Measurements from ENCODE around the gene LPP.

The LPP gene

GRCh38 chr3:188602111-188602510 is 448.2 kb downstream of the LPP start:
- Histone ChIP-seq H3K36me3 (ENCODE audit: control insufficient read depth, low read length) (no peaks in the 10 kb centered on the region), H3K9me2 (replicated peaks; ENCODE audit: control insufficient read depth, low read length) (0 out of 2 replicates have a peak, but pooled peaks cover 2% of the 10 kb centered on the region), H3K4me3 (ENCODE audit: low read length) (no peak overlapping the region), H3K79me2 (ENCODE audit: control insufficient read depth, low read length) (no peaks in the 10 kb centered on the region), H3K4me2 (ENCODE audit: low read length) (no peak overlapping the region), H3K27me3 (ENCODE audit: control insufficient read depth, low read length) (no peaks in the 10 kb centered on the region), H3F3A (ENCODE audit: control insufficient read depth, insufficient read depth) (0 out of 2 replicates have a peak, but pooled peaks cover 2% of the 10 kb centered on the region), H3K4me1 (ENCODE audit: control insufficient read depth, low read length) (peaks cover 15% of the 10 kb centered on the region), H4K20me1 (ENCODE audit: control insufficient read depth, insufficient read depth, low read depth, low read length) (no peaks in the 10 kb centered on the region), H3K9me3 (ENCODE audit: control insufficient read depth, insufficient read depth, low read length) (no peaks in the 10 kb centered on the region), H3K27ac (ENCODE audit: low read depth, low read length) (no peak overlapping the region)
- TF ChIP-seq EZH2phosphoT487 (IDR thresholded peaks at IDR 0.05; ENCODE audit: borderline replicate concordance, low read length) (no peak), CTCF (IDR thresholded peaks at IDR 0.05; ENCODE audit: low read depth, low read length, poor library complexity, severe bottlenecking) (no peak)

DNA sequence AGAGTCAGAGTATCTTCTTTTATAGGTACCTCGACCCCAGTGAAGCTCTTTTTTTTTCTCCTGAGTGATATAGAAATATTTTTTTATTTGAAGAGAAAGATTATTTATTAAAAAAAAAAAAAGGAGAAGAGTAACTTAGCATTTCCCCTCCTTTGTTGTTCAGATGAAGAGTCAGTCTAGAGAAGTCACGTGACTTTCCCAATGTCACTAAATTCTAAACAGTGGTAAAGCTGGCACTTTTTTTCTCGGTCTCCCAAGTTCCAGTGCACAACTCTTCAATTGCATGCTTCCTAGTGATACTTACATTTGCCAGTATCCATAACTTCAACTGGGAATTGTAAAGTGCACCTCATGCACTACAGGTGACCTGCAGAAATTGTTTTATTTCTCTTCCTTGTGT is 448.7 kb downstream of the LPP start:
- Histone ChIP-seq H3K4me3 (ENCODE audit: low read length) (no peak overlapping the region), H3K9me2 (replicated peaks; ENCODE audit: control insufficient read depth, low read length) (0 out of 2 replicates have a peak, but pooled peaks cover 2% of the 10 kb centered on the region), H3K4me2 (ENCODE audit: low read length) (no peak overlapping the region), H3K36me3 (ENCODE audit: control insufficient read depth, low read length) (no peaks in the 10 kb centered on the region), H3K27me3 (ENCODE audit: control insufficient read depth, low read length) (no peaks in the 10 kb centered on the region), H4K20me1 (ENCODE audit: control insufficient read depth, insufficient read depth, low read depth, low read length) (no peaks in the 10 kb centered on the region), H3K9me3 (ENCODE audit: control insufficient read depth, insufficient read depth, low read length) (no peaks in the 10 kb centered on the region), H3F3A (ENCODE audit: control insufficient read depth, insufficient read depth) (0 out of 2 replicates have a peak, but pooled peaks cover 2% of the 10 kb centered on the region), H3K4me1 (ENCODE audit: control insufficient read depth, low read length) (peaks cover 15% of the 10 kb centered on the region), H3K27ac (ENCODE audit: low read depth, low read length) (no peak overlapping the region), H3K79me2 (ENCODE audit: control insufficient read depth, low read length) (no peaks in the 10 kb centered on the region)
- TF ChIP-seq CTCF (IDR thresholded peaks at IDR 0.05; ENCODE audit: low read depth, low read length, poor library complexity, severe bottlenecking): no peak
- TF ChIP-seq EZH2phosphoT487 (IDR thresholded peaks at IDR 0.05; ENCODE audit: borderline replicate concordance, low read length): no peak

DNA sequence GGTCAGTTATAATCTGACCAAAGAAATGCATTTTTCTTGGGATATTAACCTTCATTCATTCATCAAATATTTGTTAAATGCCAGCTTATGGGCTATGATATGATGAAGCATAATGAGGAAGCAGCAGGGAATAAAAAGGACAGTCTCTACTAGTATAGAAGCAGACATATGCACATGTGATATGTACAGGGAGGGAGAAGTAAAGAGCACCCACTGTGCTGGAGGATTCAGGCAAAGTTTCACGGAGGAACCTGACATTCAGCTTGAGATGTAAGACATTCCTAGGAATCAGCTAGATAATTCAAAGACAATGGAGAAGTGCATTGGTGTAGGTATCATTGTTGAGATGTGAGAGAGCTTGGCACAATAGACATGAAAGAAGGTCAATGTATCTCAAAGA is 450.7 kb downstream of the LPP start:
- Histone ChIP-seq H3K4me1 (ENCODE audit: control insufficient read depth, low read length) (peaks cover 19% of the 10 kb centered on the region), H3K9me3 (ENCODE audit: control insufficient read depth, insufficient read depth, low read length) (peaks cover 9% of the 10 kb centered on the region; the same call in 1 of the 2 replicates), H3K79me2 (ENCODE audit: control insufficient read depth, low read length) (no peaks in the 10 kb centered on the region), H3K36me3 (ENCODE audit: control insufficient read depth, low read length) (peaks cover 17% of the 10 kb centered on the region), H3K9me2 (replicated peaks; ENCODE audit: control insufficient read depth, low read length) (0 out of 2 replicates have a peak, but pooled peaks cover 2% of the 10 kb centered on the region), H3K4me3 (ENCODE audit: low read length) (no peak overlapping the region), H3K4me2 (ENCODE audit: low read length) (no peak overlapping the region), H3F3A (ENCODE audit: control insufficient read depth, insufficient read depth) (0 out of 2 replicates have a peak, but pooled peaks cover 2% of the 10 kb centered on the region), H4K20me1 (ENCODE audit: control insufficient read depth, insufficient read depth, low read depth, low read length) (no peaks in the 10 kb centered on the region), H3K27me3 (ENCODE audit: control insufficient read depth, low read length) (no peaks in the 10 kb centered on the region), H3K27ac (ENCODE audit: low read depth, low read length) (no peak overlapping the region)
- TF ChIP-seq EZH2phosphoT487 (IDR thresholded peaks at IDR 0.05; ENCODE audit: borderline replicate concordance, low read length) (no peak), CTCF (IDR thresholded peaks at IDR 0.05; ENCODE audit: low read depth, low read length, poor library complexity, severe bottlenecking) (no peak)
